GM21423 (cell line): ENCODE measurements around the gene PCID2.

Experiments
- ATAC-seq: cut with Tn5 transposase; IDR thresholded peaks from one replicate; pipeline ENCODE4 v1.9.1; 2021; ENCODE audit warnings: mild to moderate bottlenecking, moderate library complexity; ENCODE audit not compliant: unreplicated experiment

The PCID2 gene

GRCh38 chr13:113150550-113151365 lies 57.7 kb downstream of the PCID2 start:
- no peak for ATAC-seq

- ATAC-seq: no peak
Observed at GRCh38 chr13:113149711-113150549, 58.5 kb downstream of the PCID2 start.

- no peak for ATAC-seq
Observed at GRCh38 chr13:113148940-113149503, 59.4 kb downstream of the PCID2 start.

- ATAC-seq: no peak
Observed at GRCh38 chr13:113148407-113148806, 60.1 kb downstream of the PCID2 start.

DNA sequence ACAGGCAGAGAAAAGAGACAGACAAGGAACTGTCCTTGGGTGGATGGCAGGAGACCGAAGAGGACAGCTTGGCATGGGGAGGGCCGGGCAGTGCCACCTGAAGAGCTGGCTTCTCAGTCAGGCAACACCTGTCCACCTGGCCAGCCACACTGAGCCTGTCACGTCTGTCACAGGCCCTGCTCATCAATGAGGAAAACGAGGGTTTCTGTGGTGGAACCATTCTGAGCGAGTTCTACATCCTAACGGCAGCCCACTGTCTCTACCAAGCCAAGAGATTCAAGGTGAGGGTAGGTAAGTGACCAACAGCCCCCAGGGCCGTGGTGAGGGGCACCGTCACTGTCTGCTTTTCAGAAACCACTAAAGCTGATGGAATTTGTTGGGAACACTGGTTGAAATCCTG lies 61.3 kb downstream of the PCID2 start:
- ATAC-seq: no peak

DNA sequence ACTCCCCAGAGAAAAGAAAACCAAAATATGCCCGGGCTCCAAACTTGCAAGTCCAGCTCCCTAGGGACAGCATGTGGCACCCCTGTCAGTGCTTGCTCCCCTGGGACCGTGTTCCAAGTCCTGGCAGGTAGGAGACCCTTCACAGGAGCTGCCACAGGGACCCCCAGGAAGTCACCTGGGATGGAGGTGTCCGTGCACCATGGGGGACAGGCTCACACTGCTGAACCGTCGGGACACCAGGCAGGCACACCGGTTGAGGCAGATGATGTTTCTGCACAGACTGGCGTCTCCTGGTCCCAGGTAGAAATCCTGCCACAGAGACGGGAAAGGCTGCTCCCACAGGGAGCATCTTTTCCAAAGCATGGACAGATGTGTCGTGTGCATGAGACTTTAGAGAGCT lies 61.7 kb downstream of the PCID2 start:
- no peak for ATAC-seq

GRCh38 chr13:113145911-113146598 lies 62.4 kb downstream of the PCID2 start:
- ATAC-seq: no peak

GRCh38 chr13:113145496-113145895 lies 63.0 kb downstream of the PCID2 start:
- ATAC-seq: no peak

GRCh38 chr13:113144255-113144629 lies 64.2 kb downstream of the PCID2 start:
- no peak for ATAC-seq

GRCh38 chr13:113143466-113144254 lies 64.8 kb downstream of the PCID2 start:
- ATAC-seq: no peak

- no peak for ATAC-seq
Observed at GRCh38 chr13:113142876-113143275, 65.6 kb downstream of the PCID2 start.

DNA sequence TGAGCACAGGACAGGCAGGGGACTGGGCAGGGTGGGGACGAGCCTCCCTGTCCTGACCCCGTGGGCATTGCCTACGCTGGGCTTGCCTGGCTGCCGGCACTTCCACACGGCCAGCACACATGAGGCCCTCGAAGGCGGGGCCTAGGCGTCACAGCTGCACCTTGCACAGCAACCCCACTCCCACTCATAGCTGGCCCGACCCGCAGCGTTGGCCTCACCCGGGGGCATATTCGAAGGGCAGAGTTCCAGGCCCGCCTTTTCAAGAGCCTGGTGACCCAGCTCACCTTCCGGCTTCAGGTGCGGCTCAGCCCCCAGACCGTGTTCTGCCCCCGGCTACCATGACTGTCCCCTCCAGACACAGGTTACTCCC lies 66.9 kb downstream of the PCID2 start:
- no peak for ATAC-seq

DNA sequence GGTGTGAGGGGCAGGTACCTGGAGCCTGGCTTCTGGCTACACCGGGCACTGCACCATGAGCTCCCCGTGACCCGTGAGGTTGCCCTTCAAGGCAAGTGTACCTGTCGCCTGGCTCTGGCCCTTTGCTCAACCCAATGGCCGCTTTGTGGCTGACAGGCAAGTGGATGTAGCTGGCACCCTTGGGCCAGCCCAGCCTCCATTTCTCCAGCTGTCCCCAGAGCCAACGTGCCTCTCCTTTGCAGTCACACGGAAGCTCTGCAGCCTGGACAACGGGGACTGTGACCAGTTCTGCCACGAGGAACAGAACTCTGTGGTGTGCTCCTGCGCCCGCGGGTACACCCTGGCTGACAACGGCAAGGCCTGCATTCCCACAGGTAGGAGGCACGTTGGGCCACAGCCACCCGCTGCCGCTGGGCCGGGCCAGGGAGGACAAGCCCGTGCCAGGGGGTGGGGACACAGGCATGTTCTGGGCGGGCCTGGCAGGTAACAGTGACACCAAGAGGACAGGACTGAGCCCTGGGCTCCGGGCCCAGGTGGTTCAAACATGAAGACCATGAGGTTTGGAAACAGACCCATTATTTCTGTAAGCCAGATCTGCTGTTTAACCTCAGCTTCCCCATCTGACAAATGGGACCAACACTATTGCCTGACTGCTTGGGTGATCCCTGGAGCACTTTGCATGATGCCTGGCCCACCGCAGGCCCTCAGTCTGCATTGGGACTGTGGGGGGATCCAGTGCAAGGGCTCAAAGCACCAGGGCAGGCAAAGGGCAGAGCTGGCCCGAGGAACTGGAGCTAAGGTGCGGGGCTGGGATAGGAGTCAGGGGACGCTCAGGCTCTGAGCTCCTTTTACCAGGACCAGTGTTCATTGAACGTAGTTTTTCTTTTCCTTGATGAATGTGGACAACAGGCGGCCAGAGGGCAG lies 67.5 kb downstream of the PCID2 start:
- ATAC-seq: no peak

DNA sequence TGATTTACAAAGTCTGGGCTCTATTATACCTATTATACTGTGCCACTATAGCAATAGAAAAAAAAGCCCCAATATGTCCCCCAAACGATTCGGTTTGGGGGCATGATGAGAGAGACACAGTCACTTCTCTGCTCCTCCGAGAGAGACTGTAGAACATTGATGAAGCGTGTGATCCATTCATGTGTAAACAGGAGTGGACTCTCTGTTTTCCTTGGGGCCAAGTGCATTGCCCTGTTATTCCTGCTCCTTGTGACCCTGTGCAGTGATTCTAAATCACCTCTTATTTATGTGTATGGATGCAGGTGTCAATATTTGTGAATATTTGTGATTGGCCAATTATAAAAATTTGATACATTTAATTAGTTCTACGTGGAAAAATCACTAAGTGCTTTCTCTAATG lies 68.9 kb downstream of the PCID2 start:
- no peak for ATAC-seq

DNA sequence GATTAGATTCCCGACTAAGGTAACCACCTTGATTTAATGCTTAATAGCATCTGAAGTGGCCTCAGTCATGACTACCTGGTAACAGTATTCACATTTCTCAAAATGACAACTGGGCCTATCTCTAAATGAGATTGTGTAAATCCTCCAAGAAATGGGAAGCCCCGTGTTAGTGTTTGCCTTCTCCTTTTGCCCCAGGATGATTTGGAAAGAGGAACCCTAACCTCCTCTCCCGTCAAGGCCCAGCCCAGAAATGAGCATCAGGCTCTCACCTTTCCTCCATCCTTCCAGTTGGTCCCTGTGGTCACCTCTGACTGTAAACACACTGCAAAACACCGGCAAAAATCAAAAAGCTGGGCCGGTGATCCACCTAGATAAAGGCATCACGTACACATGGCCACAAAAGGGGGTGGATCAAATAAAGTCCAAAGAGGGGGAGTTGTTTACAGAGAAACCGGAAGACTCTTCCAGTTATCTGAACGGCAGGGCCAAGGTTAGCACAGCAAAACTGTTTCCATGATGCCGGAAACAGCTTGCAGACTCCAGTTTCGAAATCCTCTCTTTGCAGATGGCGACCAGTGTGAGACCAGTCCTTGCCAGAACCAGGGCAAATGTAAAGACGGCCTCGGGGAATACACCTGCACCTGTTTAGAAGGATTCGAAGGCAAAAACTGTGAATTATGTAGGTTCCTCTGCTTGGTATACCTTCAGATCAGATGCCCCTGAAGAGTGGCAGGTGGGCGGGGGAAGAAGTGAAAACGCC lies 69.5 kb downstream of the PCID2 start:
- ATAC-seq: no peak

DNA sequence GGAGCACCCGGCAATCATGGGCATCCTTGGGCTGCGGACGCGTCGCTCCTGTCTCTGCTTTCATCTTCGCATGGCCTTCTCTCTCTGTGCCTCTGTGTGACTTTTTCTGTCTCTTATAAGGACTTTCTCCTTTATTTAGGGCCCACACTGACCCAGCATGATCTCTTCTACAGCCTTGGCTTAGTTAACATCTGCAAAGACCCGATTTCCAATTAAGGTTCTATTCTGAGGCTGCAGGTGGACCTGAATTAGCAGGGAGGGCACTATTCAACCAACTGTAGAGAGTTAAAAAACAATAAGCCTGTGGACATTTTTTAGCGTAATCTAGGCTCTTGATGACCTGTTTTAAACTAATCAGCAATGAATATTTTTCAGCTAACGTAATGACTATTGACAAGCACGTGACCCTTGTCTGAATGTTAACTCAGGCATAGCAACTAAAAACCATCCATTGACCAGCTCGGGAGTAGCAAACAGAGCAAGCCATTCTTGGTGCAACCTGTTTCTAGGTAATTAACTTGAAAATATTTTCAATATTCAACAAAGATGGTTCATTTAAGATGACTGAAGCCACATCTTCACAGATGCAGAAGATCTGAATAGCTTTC lies 70.7 kb downstream of the PCID2 start:
- no peak for ATAC-seq

DNA sequence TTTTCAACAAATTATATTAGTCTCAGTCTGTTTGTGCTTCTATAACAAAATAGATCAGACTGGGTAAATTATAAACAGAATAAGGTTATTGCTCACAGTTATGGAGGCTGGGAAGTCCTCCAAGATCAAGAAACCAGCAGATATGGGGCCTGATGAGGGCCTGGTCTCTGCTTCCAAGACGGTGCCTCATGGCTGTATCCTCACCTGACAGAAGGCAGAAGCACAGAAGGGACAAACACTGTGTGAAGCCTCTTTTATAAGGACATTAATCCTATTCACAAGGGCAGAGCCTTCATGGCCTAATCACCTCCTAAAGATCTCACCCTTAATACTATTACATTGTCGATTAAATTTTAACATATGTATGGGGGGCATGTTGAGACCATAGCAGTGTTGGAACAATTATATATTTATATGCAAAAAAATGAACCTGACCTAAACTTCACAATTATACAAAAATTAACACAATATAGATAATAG lies 73.1 kb downstream of the PCID2 start:
- ATAC-seq: no peak
